Hindlimb muscle (tissue), 1 donor: ENCODE results near the gene EML4. TPM values are rescaled to one million over a fixed set of nuclear protein-coding genes. Genes with fewer than 3 reads are reported as not detected.

Source experiments
- DNase-seq: peaks from one replicate; pipeline ENCODE4 v3.0.0-alpha.2; 2013
- polyA plus RNA-seq: library from polyadenylated mRNA; unstranded; fragments of 120-200 nt; gene quantifications from one replicate; pipeline ENCODE4 v1.2.1, GENCODE V29; 2013; ENCODE audit not compliant: insufficient read length

Gene EML4
- polyA plus RNA-seq, 1 donor = 30.6 TPM

DNA sequence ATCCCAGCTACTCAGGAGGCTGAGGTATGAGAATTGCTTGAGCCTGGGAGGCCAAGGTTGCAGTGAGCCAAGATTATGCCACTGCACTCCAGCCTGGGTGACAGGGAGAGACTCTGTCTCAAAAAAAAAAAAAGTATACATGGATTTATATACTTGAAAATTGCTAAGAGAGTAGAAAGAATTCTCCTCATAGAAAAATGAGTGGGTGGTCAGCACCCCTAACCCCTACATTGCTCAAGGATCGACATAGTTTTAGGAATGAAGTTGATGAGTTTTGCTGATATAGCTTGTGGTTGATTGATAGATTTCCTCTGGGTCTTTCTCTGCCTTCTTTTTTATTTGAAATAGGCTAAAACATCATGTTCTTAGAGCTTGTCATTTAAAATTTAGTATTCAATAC is 58.9 kb downstream of the EML4 start:
- DNase-seq = no peak

DNA sequence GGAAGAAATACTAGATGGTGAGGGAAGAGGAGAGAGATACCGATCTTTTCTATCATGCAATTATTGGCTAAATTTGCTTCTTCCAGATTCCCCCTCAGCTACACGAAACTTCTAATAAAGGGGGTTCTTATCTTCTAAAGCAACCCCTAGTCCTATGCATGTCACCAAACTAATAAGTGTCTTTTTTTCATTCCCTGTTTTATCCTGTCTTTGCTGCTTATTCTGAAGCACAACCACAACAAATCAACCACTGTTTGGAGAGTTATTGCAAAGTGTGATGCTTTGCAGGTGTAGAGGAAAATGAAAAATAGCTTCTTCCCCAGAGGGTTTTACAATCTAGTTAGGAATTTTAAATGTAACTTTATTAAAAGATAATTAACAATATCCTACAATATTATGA is 60.8 kb downstream of the EML4 start:
- no peak for DNase-seq

- no peak for DNase-seq
Measured at GRCh38 chr2:42230891-42231290, 61.7 kb downstream of the EML4 start.

DNA sequence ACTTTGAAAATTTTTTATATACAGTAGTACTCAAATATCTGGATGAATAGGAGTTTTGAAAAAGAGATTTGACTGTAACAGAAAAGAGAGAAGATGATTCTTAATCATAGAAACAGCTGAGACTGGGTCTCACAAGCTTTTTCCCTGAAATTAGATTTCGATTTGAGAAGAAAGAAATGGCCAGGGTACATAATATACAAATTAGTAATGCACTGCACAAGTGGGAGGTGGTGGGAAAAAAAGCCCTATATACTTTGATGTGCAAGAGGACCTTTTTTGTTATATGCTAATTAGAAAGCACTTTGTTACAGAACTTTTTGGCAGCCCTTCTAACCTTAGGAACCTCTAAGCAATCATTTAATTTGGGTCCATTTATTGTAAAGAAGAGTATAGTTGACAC is 62.9 kb downstream of the EML4 start:
- DNase-seq = no peak

DNA sequence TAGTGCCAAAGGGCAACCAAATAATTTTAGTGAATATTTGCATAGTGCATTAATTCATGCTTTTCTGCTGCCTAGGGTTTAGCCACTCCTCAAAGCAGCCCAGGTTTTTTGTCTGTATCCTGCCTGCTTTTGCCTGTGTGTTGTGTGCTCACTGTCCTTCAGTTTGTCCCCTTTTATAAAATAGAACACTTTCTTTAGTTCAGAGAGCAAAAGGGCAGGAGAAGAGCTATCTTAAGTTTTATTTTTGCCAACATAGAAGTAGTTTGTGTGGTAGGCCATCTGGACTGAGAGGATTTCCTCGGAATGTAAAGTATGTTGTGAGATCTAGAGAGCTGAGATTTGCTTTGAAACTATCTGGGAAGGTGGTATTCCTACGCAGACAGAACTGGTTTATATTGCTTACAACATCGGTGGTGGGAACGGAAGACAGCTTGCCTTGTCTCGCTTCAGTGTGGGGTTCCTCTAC is 64.9 kb downstream of the EML4 start:
- DNase-seq = no peak

GRCh38 chr2:42236911-42237310 is 67.8 kb downstream of the EML4 start:
- no peak for DNase-seq

- no peak for DNase-seq
Measured at GRCh38 chr2:42238644-42239288, 69.6 kb downstream of the EML4 start.

- DNase-seq = no peak
Measured at GRCh38 chr2:42239289-42239661, 70.1 kb downstream of the EML4 start.

DNA sequence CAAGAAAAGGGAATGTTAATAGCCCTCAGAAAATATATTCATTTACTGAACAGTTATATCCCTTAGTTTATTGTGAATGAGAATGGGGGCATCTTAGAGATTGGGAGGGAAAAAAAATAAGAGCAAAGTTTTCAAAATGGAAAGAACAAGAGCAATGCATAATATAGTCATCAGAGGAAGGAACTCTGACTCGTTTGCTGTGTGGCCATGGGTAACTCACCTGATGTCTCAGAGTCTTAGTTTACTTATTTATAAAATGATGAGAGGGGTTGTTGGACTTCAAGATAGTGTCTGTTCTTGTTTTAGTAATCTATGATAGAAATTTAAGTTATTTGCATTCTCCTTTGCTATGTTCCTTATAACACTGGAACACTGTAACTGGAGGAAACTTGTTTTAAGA is 70.7 kb downstream of the EML4 start:
- no peak for DNase-seq

DNA sequence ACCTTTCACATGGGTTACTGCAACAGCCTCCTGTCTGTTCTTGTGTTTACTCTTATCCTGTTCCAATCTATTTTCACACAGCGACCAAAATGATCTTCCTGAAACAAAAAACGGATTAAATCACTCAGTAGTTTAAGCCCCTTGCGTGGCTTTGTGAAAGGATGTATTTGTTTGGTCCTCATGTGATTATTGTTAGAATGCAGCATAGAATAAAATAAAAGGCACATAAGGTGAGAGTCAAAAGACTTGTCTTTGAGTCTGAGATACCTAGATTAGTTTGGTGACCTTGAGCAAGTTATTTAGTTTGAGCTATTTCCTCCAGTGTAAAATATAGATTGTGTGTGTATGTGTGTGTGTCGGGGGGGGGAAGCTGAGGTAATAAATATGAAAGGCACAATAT is 72.4 kb downstream of the EML4 start:
- DNase-seq = no peak

- DNase-seq = no peak
Measured at GRCh38 chr2:42243297-42243696, 74.1 kb downstream of the EML4 start.

- no peak for DNase-seq
Measured at GRCh38 chr2:42244520-42244919, 75.4 kb downstream of the EML4 start.

DNA sequence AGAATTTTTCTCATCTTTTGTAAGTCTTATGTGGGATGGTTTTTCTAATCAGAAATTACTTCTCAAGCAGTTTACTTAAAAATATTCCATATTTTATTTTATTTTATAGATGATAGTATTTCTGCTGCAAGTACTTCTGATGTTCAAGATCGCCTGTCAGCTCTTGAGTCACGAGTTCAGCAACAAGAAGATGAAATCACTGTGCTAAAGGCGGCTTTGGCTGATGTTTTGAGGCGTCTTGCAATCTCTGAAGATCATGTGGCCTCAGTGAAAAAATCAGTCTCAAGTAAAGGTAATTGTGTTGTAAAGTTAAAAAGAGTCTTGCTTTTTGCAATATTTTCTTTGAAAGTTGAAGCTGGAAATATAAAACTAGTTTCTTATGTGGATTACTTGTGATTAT is 76.2 kb downstream of the EML4 start:
- no peak for DNase-seq

DNA sequence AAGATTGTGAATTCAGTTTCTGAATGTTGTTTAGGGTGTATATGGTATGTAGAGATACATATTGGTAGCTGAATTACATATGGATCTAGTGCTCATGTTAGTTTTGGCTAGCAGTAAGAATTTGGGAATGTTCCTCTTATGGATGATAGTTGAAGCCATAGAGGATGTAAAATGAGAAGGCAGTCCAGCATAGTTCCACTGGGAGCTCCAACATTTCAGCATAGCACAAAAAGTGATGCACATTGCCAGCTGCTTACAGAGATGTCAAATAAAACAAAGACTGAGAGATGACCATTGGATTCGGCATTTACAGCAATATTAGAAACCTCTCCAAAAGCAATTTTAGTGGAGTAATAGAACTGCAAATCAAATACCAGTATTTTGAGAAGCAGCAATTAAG is 77.4 kb downstream of the EML4 start:
- peak; percentile 42 for DNase-seq

DNA sequence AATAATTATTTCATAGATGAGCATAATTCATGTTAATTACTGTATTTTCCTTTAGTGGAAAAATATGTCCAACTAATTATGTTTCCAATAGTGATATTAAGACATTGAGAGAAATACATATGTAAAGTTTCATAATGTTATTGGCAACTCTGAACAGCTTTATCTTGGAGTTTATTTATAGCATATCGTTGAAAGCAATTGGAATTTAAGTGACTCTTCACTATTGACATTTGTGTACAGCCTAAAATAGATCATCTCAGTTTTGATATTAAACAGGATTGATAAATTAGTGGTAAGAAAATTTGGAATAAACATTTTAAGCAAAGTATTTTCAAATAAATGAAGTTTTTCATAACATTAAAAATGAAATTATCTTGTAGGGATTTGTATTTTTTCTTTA is 79.7 kb downstream of the EML4 start:
- no peak for DNase-seq

- DNase-seq = no peak
Measured at GRCh38 chr2:42249284-42249683, 80.1 kb downstream of the EML4 start.

- DNase-seq = peak; percentile 54
Measured at GRCh38 chr2:42249887-42250286, 80.7 kb downstream of the EML4 start.

- no peak for DNase-seq
Measured at GRCh38 chr2:42250925-42251324, 81.8 kb downstream of the EML4 start.

DNA sequence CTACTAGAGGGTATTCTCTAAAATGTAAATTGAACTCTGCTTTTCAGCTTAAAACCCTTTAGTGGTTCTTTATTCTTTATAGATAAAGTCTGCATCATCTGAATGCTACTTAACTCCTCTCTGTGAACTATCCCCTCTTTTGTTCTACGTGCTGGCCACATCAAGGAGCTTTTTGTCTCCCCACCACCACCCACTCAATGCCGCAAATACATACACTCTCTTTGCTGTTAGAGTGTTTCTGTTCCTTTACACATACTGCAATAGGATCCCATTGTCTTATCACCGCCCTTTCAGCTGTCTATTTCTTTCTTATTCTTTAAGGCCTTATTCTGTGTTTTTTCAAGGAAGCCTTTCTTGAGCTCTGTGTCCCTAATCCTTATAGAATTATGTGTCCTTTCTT is 83.3 kb downstream of the EML4 start:
- no peak for DNase-seq

- no peak for DNase-seq
Measured at GRCh38 chr2:42254186-42254895, 85.2 kb downstream of the EML4 start.

GRCh38 chr2:42256505-42256904 is 87.4 kb downstream of the EML4 start:
- no peak for DNase-seq

DNA sequence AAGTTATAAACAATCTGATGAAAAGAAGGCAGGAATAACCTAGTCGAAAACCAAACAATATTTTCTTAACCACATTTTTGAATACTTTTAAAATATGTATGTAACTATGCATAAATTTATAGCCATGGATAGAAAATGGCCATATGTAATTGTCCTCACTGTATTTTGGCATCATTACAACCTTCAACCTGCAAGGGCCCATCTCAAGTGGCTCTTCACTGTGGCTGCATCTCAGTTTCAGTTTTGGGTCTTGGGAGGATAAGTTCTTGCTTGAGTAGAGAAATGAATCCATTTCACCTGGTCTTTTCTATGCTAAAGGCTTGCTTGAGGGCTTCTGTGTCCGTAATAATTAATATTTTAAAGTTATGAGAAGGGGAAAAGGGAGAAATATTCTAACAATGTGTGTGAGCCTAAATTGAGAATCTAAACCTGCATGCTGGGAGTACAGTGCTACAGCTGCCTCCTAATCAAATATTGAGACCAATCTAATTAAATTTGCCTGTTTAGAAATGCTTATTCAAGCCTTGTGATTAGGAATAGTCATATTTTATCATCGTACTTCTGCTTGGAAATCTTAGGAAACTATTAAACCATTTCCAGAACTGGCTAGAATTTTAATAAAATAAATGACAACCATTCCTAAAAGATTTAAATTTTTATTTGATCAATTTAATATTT is 92.5 kb downstream of the EML4 start:
- DNase-seq = no peak

DNA sequence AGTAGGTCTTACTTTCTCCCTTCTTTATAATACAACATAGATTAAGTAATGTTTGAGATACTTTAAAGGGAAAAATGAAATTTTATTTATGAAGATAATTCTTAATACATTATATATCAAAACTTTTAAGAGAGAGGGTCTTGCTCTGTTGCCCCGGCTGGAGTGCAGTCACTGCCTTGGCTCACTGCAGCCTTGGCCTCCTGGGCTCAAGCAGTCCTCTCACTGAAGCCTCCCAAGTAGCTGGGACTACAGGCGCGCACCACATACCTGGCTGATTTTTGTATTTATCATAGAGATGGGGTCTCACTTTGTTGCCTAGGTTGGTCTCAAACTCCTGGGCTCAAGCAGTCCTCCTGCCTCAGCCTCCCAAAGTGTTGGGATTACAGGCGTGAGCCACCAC is 97.1 kb downstream of the EML4 start:
- DNase-seq = no peak

GRCh38 chr2:42267530-42267929 is 98.4 kb downstream of the EML4 start:
- no peak for DNase-seq
